IPS-11a (cell line): ENCODE measurements around the gene KIF2C.
"Not testable (repeated sequence)": the region's sequence is repeated elsewhere in the genome, so short reads cannot be mapped to it uniquely, and the experiment has no call there.

Experiments used
- H3K4me3 ChIP-seq: one replicate; pipeline ENCODE4 v1.5.1; 2013; ENCODE audit warnings: low read depth, low read length, control low read depth

The KIF2C gene

DNA sequence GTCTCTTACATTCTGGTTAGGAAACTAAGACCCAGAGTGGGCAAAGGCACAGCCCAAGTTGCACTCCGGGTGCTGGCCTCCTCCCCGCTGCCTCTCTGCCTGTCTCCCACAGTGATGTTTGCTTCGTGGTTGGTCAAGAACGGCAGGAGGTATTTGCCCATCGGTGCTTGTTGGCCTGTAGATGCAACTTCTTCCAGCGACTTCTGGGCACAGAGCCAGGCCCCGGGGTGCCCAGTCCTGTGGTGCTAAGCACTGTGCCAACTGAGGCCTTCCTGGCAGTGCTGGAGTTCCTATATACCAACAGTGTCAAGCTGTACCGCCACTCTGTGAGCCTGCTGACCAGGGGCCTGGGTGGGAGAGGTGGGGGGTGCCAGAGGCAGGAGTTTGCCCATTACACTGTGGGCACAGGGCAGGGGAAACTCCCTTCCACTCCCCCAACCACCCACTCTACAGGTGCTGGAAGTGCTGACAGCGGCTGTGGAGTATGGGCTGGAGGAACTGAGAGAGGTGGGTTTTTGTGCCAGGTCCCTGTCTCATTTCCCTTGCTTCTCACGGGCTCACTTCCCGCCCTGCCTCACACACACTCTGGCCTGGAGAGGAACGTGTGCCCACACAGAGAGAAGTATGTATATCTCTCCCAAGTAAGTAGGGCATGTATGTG, 70.6 kb downstream of the KIF2C start:
- H3K4me3 ChIP-seq = no peak overlapping the region

DNA sequence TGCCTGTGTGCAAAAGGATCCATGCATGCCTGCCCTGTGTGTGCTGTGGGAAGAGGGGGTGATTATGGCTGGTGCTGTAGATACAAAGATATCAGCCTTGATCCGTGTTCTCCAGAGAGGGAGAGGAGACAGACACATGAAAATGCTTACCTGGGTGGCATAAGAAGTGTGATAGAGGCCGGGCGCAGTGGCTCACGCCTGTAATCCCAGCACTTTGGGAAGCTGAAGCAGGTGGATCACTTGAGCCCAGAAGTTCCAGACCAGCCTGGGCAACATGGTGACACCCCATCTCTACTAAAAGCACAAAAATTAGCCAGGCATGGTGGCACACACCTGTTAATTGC, 71.1 kb downstream of the KIF2C start:
- not testable (repeated sequence) for H3K4me3 ChIP-seq

DNA sequence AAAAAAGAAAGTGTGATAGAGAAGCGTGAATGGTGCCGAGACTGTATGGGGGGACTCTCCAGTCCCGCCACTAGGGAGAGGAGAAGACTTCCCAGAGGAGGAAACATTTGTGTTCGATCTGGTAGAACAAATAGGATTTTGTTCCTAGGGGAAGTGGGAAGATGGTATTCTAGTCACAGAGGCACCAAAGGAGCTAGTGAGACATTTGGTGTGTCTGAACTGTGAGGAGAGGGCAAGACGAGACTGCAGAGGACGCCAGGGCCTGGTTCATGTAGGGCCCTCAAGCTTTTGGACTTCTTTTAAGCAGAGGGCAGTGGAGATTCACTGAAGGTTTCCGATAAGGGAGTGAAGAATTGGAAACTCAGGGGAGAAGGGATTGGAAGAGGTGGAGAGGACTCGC, 71.6 kb downstream of the KIF2C start:
- no peak overlapping the region for H3K4me3 ChIP-seq

DNA sequence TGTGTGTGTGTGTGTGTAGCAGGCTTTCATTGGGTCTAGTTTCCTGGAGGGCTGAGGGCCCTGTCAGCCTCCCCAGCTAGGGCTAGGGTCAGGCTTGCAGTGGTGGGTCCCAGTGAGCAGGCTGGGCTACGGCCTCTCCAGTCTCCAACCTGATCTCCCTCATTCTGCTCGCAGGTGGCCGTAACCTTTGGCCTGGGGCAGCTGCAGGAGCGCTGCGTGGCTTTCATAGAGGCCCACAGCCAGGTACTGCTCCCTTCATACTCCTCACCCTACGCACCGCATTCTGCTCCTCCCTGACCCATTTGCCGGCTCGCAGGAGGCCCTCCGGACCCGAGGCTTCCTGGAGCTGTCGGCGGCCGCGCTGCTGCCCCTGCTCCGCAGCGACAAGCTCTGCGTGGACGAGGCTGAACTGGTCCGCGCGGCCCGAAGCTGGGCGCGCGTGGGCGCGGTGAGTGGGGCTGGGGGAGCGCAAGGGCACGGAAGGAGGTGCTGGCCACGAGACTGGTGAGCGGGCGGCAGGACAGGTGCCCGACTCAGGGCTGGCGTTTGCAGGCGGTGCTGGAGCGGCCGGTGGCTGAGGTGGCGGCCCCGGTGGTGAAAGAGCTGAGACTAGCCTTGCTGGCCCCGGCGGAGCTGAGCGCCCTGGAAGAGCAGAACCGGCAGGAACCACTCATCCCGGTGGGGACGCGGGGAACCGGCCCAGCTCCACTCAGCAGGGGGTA, 73.3 kb downstream of the KIF2C start:
- no peak overlapping the region for H3K4me3 ChIP-seq

DNA sequence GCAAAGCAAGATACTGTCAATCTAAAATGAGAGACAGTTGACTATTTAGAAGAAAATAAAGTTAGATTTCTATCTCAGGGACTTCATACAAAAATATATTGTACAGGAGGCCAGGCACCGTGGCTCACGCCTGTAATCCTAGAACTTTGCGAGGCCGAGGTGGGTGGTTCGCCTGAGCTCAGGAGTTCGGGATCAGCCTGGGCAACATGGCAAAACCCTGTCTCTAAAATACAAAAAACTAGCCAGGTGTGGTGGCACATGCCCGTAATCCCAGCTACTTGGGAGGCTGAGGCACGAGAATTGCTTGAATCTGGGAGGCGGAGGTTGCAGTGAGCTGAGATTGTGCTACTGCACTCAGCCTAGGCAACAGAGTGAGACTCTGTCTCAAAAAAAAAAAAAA, 76.3 kb downstream of the KIF2C start:
- not testable (repeated sequence) for H3K4me3 ChIP-seq

DNA sequence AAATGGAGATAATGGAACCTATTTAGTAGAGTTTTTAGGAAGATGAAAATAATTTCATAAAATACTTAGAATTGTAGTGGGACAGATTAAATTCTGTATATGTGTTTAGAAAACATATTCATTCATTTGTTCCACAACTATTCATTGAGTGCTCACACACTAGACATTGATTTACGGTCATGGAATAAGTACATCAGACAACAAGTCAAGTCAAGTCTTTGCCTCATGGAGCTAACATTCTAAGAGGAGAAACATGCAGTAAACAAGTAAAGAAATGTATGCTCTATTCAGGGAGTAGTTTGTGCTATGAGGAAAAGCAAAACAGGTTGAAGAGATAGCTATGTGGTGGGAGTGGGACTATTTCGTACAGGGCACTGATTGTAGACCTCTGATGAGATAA, 77.7 kb downstream of the KIF2C start:
- no peak overlapping the region for H3K4me3 ChIP-seq
